ENCODE measurements around the gene COPS4. TPM values are rescaled to one million over a fixed set of nuclear protein-coding genes. Genes with fewer than 3 reads are reported as not detected.
"Not testable (repeated sequence)": the region's sequence is repeated elsewhere in the genome, so short reads cannot be mapped to it uniquely, and the experiment has no call there.

COPS4 gene
- 24.3 TPM for total RNA-seq
- long read RNA-seq, transcript COPS4-201 (10 exons, 1,744 nt), result major isoform, 49 of 57 reads
- long read RNA-seq, partial matches to known transcripts, result 0 of 57 reads
- long read RNA-seq, other reads (novel, unspliced or antisense), result 4 of 57 reads

DNA sequence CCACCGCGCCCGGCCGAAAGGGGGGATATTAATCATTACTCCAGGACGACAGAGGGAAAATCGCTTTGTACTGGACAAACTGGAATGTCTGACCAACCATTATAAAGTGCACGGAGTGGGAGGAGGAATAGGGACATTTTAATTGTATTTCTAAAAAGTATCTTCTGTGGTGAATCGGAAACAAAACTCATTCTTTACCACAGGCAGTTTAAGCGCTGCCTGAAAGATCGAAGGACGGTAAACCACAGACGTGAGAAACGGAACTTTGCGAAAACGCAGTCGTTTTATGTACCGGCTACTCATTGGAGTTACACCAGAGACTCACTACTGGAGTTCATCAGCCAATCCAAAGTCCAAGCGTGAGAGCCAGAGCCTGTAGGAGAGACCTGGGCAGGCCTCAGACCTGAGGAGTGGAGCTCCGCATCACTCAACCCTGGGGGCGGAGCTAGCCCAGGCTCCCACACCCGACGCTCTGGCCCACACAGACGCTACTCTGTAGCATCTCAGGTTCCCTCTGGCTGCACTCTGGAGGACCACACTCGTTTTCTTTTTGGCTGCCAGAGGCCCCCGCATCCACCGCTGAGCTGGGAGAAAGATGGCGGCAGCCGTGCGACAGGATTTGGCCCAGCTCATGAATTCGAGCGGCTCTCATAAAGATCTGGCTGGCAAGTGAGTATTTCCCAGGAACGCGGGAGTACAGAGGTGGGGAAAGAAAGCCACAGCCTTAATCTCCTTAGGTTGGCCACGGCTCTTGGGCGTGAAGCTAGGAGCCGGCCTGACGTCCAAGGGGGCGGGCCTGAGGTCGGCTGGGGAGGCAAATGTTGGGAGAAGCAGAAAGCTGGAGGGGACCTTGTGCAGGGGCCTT is at the start of gene COPS4:
COPS4 (plus strand) TSS at position 554 of the 865 bp plus-strand sequence; CDS start at position 596, 42 bp downstream.
- H3K36me3 ChIP-seq, result no peaks in the 10 kb centered on the region
- peak within 1 kb of the TSS; percentile 90 for H3K4me3 ChIP-seq
- peaks cover 13% of the 10 kb centered on the region for H3K4me1 ChIP-seq
- H3K9me3 ChIP-seq, result no peaks in the 10 kb centered on the region
- DNase-seq (peak; percentile 96), ATAC-seq (peak; percentile 100)
- TF ChIP-seq, protein P1, sequence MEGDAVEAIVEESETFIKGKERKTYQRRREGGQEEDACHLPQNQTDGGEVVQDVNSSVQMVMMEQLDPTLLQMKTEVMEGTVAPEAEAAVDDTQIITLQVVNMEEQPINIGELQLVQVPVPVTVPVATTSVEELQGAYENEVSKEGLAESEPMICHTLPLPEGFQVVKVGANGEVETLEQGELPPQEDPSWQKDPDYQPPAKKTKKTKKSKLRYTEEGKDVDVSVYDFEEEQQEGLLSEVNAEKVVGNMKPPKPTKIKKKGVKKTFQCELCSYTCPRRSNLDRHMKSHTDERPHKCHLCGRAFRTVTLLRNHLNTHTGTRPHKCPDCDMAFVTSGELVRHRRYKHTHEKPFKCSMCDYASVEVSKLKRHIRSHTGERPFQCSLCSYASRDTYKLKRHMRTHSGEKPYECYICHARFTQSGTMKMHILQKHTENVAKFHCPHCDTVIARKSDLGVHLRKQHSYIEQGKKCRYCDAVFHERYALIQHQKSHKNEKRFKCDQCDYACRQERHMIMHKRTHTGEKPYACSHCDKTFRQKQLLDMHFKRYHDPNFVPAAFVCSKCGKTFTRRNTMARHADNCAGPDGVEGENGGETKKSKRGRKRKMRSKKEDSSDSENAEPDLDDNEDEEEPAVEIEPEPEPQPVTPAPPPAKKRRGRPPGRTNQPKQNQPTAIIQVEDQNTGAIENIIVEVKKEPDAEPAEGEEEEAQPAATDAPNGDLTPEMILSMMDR (IDR thresholded peaks at IDR 0.05), result peak; percentile 50
- intact Hi-C loops (cut with DNase I), result no loop called here
- H3K27me3 ChIP-seq, result no peaks in the 10 kb centered on the region
- H3K27ac ChIP-seq, result peak within 1 kb of the TSS; percentile 93

DNA sequence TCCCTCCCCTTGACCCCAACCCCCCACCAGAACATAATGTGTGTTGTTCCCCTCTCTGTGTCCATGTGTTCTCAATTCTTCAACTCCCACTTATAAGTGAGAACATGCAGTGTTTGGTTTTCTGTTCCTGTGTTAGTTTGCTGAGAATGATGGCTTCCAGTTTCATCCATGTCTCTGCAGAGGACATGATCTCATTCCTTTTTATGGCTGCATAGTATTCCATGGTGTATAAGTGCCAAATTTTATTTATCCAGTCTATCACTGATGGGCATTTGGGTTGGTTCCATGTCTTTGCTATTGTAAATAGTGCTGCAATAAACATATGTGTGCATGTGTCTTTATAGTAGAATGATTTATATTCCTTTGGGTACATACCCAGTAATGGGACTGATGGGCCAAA is 47.5 kb upstream of the COPS4 start:
- H3K9me3 ChIP-seq; ATAC-seq; H3K27ac ChIP-seq; H3K36me3 ChIP-seq; H3K4me1 ChIP-seq; H3K4me3 ChIP-seq; DNase-seq; intact Hi-C loops (cut with DNase I); H3K27me3 ChIP-seq: not testable (repeated sequence)

DNA sequence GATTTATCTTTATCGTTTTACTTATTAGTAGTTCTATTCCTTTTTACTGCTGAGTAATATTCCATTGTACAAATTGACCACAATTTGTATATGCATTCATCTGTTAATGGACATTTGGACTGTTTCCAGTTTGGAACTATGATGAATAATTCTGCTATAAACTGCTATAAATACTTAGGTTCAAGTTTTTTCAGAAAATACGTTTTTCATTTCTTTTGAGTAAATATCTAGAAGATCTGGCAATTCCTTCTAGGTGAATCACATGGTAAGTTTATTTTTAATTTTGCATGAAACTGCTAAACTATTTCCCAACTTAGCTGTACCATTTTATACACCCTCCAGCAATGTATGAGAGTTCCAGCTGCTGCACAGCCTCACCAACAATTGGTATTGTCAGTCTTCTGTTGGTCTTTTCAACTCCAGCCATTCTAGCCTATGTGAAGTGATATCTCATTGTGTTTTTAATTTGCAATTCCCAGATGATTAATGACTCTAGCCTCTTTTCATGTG is 46.6 kb upstream of the COPS4 start:
- no peak overlapping the region for H3K4me3 ChIP-seq
- H3K36me3 ChIP-seq, result no peaks in the 10 kb centered on the region
- TF ChIP-seq, protein P1 (IDR thresholded peaks at IDR 0.05), result no peak
- no peaks in the 10 kb centered on the region for H3K27me3 ChIP-seq
- ATAC-seq (no peak), DNase-seq (no peak)
- no peaks in the 10 kb centered on the region for H3K9me3 ChIP-seq
- H3K4me1 ChIP-seq, result peaks cover 6% of the 10 kb centered on the region
- H3K27ac ChIP-seq, result no peak overlapping the region
- intact Hi-C loops (cut with DNase I), result no loop called here

DNA sequence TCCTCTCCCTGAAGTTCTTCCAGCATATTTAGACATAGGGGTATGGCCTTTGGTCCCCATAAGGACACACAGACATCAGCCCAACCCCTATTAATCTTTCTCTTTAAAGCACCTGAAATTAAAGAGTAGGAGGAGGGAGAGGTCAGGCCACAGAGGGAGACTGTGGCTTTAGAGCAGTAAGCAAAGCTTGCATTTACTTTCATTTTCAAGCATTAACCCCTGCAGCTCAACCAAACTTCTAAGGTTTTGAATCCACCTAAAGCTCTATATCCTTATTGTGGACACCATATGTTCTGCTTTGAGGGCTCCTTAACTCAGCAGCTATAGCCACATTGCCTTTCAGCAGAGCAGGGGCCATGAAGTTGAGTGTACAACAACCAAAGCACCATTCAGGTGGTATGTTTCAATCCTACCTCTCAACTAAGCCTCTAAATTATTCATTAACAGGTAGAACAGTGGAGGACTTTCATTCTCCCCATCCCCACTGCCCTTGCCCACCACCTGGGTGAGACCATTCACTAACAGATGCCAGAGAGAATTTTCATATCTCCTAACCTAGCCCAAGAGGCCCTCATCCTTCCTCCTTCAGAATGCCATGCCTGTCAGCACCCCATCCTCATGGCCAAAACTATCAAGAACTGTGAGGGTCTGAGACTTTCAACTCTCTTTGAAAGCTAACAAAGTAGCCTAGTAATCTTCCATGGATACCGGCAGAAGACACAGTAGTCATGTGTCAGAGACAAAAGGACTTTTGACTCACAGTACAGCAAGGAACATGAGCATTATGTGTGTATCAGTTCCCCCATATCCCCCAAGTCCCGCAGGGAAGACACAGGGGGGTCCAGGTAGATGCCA is 45.2 kb upstream of the COPS4 start:
- ATAC-seq (peak; percentile 16), DNase-seq (no peak)
- intact Hi-C loops (cut with DNase I), result no loop called here
- TF ChIP-seq, protein P1 (IDR thresholded peaks at IDR 0.05), result no peak
- H3K36me3 ChIP-seq, result no peaks in the 10 kb centered on the region
- H3K27me3 ChIP-seq, result no peaks in the 10 kb centered on the region
- H3K4me3 ChIP-seq, result no peak overlapping the region
- no peaks in the 10 kb centered on the region for H3K9me3 ChIP-seq
- H3K4me1 ChIP-seq, result peaks cover 6% of the 10 kb centered on the region
- no peak overlapping the region for H3K27ac ChIP-seq

DNA sequence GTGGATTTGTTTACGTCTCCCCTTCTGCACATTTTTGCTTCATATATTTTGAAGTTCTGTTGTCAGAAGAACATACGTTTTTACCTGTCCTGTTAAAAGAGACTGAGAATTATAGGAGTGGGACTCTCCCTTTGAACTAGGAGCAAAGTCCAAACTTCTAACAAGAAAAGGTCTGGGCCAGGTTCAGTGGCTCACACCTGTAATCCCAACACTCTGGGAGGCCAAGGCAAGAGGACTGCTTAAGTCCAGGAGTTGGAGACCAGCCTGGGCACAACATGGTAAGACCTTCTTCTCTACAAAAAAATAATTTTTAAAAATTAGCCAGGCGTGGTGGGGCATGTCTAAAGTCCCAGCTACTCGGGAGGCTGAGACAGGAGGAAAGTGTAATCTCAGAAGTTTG is 40.1 kb upstream of the COPS4 start:
- Histone ChIP-seq H3K4me3 (no peak overlapping the region), H3K9me3 (no peaks in the 10 kb centered on the region), H3K36me3 (no peaks in the 10 kb centered on the region), H3K4me1 (peaks cover 4% of the 10 kb centered on the region), H3K27ac (no peak overlapping the region), H3K27me3 (no peaks in the 10 kb centered on the region)
- ATAC-seq (no peak), DNase-seq (no peak)
- intact Hi-C loops (cut with DNase I), result no loop called here
- TF ChIP-seq, protein P1 (IDR thresholded peaks at IDR 0.05), result no peak
